GM21737 (cell line): ENCODE data around the gene CIAPIN1.

ENCODE experiments used
- ATAC-seq: cut with Tn5 transposase; IDR thresholded peaks from one replicate; pipeline ENCODE4 v1.9.1; 2021; ENCODE audit warnings: mild to moderate bottlenecking, moderate library complexity; ENCODE audit not compliant: unreplicated experiment

CIAPIN1 gene

DNA sequence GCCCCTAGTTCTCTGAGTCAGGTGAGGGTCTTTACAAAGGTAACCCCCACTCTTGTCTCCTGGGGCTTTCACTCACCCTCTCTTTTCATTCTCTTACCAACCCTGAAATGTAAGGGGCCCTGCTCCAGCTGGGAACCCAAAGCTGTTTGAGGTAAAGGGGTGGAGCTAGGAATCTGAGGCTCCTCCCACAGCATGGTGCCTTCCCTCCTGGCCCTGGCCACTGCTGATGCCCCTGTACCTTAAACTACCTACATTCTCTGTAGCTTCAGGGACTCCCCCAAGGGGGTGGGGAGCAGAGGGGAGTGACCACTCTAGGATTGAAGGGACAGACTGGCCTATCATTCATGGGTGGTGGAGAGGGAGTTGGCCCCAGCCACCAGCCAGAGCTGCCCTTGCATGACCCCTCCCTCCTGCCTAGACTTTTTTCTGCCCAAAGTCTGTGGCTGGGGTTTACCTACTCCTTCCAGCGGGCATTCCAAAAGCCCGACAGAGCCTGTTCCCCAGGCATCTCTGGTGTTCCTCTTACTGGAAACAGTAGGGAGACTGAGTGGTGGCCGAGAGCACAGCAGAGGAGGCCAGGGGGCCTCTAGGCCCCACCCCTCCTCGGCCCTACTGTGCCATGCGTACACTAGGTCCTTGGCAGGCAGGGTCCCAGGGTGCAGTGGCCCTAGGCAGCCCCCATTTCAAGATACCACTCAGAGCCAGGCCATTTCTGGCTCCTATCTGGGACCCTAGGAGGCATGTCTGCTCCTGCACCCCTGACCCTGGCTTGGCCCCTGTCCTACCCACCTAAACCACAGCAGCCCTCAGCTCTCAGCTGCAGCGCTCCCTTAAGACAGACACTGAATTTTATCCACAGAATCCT lies 29.6 kb upstream of the CIAPIN1 start:
- no peak for ATAC-seq

DNA sequence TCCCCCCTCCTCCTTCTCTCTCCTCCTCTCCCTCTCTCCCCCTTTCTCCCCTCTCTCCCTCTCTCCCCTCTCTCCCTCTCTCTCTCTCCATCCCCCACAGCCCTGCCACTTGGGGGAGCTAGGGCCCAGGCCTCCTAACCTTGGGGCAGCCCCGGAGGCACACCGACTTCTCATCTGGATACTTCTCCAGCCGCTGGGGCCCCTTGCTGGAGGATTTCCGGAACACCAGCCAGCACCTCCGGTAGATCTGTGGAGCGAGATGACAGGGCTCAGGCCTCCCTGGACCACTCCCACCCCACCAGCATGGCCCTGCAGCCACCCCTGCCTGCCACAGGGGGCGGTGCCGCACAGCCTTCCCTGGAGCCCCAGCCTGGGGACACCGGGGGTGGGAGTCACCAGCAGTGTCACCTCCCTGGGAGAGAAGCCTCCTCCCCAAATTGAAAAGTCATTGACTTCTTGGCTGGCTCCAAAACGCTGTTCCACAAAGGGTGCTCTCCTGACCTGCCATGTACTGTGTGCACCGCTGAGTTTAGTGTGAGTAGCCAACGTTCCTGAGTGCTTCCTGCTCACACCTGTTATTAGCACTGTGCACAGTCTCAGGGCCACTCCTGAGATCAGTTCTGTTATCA lies 28.6 kb upstream of the CIAPIN1 start:
- ATAC-seq: peak; percentile 88

DNA sequence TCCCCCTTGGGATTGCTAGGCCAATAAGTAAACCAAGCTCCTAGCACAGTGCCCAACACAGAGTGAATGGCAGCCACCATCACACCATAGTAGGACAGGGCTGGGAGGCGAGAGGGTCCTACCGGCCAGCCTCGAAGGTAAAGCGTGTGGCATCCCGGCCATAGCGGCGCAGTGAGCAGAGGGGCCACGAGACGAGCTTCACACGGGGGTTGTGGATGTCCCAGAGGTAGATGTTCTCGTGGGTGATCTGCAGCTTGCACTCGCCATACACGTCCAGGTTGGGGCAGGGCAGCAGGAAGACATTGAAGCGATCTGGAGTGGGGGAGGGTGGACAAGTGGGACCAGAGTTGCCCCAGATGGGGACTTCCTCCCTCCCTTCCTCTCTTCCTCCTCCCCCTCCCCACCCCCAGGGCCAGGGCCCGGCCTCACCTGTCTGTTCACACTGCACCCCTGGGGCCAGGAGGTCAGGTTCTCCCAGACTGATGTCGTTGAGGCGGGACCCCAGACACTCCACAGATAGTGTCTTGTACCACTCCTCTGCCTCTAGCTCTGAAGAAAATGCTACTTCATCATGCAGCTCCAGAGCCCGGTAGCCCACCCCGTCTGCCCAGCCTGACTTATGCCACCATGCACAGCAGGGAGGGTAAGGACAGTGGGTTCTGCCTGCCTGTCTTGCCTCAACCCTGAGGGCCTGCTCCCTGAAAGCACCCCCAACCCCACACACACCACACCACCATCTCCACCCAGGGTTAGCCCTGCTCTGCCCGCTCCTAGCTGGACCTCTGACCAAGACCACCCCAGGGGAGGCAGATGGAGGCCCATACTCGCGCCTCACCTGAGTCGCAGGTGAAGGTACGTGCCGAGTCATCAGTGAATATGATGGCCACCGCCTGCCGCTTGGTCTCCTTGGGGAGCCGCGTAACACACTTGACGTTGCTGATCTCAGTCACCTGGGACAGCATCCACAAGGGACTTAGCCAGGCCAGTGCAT lies 27.8 kb upstream of the CIAPIN1 start:
- no peak for ATAC-seq

DNA sequence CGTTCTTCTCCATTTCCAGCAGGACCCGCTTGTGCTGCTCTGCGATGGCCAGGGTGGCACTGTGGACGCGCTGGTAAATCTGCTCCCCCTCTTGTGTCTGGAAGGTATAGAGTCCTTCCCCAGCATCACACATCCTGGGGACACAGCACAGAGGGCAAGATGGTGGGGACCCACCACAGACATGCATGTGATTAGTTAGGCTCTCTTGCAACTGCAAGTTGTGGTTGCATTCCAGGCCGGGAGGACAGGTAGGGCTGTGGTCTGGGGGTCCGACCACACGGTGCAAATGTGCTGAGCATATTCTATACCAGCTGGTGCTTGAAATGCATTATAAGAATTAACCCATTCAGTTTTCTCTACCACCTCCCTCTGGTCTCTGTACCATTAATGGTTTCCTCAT lies 26.7 kb upstream of the CIAPIN1 start:
- ATAC-seq: no peak

DNA sequence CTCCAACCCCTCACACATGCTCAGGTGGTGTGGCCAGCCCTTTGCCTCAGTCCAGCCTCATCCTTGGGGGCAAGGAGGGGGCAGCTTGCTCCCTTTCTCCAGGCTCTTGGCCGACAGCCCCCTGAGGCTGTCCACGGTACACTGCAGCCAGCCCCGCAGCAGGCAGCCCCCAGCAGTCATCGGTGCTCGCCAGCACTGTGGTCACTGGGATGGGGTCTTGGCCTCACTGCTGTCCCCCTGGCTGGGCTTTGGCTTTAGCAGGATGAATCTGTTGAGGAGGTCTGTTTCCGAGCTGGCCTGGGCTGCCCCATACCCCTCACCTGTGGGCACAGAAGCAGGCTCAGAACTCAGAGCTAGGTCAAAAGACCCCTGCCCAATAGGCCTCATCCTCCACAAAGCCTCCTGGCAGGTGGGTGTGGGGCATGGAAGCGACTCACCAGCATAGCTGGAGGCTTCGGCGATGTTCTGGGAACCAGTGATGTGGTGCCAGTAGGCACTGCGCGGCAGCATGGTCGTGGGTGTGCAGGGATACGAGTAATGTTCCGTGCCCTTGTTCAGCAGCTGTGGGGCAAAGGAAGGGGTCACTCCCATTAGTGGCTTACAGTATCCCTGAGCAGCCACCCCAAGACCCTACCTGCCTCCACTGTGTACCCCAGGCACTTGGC lies 26.1 kb upstream of the CIAPIN1 start:
- ATAC-seq: no peak

DNA sequence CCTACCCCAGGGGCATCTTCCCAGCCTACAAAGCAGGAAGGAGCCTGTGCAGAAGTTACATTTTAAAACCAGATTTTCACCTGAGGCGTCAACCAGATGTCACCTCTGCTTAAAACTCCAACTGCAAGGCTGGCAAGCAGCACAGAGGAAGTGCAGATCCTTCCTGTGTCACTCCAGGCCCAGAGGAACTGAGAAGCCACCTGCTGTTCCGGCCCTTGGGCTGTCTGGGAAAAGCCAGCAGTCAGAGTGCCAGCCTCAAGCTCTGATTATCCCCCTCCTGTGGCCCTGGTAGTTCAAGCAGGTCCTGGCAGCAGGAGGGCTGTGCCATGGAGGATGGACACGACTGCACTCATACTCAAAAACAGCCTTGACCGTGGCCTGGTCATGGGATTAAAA lies 25.5 kb upstream of the CIAPIN1 start:
- ATAC-seq: no peak

DNA sequence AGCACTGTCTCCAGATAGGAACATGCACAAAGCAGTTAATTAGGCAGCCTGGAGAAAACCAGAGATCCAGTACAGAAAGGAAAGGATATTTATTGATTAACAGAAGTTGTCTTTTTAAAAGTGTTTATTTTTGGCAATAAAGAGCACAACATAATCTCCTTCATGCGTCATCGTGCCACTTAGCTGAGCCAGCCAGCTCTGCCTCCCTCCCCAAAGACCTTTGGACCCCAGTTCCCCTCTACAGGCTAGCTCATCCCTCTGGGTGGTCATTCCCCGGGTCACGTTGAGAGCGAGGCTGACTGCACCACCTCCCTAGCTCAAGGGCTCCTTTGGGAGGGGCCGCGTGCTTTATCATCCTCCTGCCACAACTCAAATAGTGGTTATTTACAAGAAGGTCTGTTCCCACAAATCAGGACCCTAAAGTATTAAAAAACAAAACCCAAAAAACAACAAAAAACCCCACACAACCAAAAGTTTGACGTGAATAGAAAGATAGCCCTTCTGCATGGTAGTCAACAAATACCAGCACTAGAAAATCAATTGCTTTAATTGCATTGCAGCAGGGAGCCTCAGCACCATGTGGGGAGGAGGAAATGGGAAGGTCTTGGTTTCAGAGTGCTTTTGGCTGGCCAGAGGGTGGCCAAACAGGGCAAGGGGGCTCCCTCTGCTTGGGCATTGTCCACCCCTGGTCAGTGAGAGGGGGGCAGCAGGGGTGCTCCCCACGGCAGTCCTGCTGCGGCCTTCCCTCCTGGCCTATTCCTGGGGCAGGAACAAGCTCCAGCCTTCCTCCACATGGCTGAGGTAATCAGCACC lies 24.9 kb upstream of the CIAPIN1 start:
- ATAC-seq: no peak

DNA sequence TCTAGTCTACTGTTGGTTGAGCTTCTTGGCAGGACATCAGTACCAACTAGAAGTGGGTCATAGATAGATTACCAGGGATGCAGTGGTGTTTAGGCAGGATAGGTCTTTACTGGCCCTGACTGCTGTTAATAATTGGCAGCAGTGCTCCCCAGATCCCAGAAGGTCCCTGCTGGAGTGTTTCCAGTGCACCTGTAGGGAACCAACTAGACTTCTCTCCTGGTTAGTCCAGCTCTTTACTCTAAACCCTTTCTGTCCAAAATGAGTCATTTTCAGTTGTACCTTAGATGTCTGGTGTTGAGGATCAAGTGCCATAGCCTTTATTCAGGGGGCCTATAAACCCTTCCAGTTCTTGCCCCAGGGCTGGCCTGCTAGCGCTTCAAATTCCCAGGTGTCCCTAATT lies 24.0 kb upstream of the CIAPIN1 start:
- ATAC-seq: no peak

DNA sequence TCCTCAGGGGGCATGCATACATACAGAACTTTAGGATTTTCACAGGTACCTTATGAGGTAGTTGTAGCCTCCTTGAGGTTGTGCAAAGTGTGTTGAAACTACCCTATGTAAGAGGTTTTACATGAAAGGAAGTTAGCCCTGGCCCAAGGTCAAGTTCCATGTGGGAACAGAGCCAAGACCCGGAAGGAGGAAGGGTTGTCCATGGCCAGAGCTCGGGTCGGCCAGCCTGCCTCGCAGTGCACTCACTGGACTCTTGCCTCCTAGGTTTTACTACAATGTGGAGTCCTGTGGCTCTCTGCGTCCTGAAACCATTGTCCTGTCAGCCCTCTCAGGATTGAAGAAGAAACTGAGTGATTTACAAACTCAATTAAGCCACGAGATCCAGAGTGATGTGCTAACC lies 23.5 kb upstream of the CIAPIN1 start:
- ATAC-seq: no peak

DNA sequence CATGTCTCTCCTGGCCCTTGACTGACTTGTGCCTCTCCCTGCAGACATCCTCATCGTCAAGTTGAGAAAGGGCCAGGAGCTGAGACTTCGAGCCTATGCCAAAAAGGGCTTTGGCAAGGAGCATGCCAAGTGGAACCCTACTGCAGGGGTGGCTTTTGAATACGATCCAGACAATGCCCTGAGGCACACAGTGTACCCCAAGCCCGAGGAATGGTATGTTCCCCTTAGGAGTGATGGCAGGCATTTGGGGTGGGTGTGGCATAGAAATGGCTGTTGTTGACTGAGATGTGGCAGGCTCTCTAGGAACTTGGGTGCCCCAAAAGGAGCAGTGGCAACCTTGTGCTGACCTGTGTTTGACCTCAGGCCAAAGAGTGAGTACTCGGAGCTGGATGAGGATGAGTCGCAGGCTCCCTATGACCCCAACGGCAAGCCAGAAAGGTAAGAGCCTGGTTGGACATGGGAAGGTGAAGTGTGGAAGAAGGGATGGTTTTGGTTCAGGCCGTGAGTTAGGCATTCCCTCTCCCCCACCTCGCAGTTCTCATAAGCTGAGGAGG lies 22.8 kb upstream of the CIAPIN1 start:
- no peak for ATAC-seq

DNA sequence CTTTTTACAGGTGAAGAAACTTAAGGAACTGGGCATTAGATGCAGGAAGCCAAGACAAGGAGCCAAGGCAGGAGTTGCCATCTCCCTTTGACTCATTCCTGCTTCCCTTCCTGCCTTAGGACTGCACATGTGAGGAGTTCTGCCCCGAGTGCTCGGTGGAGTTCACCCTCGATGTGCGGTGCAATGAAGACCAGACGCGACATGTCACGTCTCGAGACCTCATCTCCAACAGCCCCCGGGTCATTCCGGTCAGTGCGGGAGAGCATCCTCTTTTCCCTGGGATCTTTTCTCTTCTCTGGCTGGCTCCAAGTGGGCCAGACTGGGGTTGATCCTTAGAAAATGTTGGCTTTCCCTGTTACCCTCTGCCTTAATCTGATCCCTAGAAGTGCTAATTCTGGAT lies 21.9 kb upstream of the CIAPIN1 start:
- no peak for ATAC-seq

DNA sequence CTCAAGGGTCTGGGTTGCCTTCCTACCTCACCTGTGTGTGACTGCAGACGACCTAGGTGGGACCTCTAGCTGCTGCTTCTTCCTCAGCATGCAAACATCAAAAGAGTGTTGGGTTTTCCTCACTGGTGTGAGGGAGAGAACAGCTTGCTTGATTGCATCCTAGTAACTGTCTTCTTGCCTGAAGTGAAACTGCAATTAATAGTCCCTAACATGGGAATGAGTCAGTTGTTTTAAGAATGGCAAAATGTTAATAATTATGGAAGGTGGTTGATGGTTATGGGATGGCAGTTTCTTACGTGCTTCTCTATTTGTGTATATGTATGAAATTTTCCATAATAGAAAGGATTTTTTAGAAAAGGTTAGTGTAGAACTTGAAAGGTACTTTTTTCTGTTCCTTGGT lies 21.2 kb upstream of the CIAPIN1 start:
- no peak for ATAC-seq

DNA sequence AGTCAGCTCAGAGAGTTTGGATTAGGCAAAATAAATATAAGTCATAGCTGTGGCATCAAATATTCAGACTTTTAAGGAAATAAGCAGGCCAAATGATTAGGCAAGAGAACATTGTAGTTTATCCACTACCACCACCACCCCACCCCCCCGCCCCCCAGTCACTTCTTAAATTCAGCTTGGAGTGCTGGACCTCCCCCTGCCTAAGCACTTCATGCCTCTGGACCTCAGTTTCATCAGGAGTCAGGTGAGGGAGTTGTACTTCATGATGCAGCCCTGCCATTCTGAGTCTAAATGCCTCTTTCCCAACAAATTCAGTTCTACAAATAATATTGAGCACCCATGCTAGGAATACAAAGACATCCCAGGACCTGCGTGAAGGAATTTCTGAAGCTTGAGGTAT lies 17.3 kb upstream of the CIAPIN1 start:
- ATAC-seq: no peak

DNA sequence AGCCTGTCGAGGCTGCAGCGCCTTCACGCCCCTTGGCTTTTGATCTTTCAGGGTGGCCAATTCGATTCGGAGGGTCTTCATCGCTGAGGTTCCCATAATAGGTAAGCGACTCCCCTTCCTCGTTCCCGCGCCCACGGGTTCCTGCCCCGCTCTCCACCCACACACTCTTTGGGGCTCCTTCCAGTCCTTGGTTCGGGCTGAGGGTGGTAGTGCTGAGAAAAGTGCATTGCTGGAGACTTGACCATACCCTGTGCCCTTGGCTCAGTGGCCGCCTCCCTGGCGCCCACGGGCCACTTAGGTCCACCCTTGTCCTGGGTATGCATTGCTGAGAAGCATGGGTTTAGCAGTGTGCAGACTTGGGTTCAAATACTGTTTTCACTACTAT lies 15.8 kb upstream of the CIAPIN1 start:
- ATAC-seq: no peak

DNA sequence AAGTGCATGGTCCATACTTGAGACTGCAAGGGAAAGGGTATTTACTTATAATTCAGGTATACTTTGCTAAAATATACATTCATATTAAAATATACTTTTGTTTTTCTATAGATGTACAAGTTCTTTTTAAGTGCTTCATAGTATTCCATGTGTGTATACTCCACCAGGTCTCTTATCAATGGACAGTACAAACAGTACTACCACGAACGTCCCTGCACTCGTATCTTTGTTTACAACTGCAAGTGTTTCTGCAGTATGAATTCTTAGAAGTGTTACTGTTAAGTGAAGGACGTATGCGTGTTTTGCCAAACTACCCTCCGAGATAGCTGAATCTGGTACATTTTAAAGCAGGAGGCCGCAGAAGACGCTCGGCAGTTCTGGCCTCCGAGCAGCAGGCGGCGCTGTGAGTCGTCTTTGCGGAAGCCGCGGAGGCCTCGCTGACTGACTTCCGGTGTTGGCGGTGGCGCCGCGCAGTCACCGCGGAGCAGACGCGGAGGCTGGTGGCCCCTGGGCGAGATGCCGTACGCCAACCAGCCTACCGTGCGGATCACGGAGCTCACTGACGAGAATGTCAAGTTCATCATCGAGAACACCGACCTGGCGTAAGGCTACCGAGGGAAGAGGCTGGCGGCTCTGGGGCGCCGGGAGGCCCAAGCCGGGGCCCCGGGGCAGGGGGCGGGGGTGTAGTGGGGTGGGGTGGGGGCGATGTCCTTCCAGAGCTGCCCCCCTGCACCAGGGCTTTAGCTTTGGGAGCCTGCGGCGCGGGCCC lies 15.2 kb upstream of the CIAPIN1 start, which contains the start of gene POLR2C:
Gene POLR2C (plus strand): TSS at position 471 of the 769 bp plus-strand sequence. CDS start 46 bp downstream, at position 517.
- peak; percentile 88 for ATAC-seq

DNA sequence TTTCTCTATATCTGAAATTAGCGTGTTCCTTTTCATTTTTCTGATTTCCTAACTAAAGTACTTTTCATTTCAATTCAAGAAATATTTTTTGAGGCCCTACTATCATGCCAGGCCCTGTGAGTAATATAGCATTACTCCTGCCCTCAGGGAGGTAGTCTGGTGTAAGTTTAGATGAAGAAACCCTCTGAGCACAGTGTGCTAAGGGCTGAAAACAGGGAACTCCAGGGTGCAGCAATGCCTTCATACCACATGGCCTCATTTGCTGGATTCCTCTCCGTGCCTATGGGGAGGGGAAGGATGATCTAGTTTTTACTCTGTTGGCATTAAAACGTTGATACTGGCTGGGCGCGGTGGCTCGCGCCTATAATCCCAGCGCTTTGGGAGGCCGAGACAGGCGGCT lies 4.8 kb upstream of the CIAPIN1 start:
- ATAC-seq: no peak

DNA sequence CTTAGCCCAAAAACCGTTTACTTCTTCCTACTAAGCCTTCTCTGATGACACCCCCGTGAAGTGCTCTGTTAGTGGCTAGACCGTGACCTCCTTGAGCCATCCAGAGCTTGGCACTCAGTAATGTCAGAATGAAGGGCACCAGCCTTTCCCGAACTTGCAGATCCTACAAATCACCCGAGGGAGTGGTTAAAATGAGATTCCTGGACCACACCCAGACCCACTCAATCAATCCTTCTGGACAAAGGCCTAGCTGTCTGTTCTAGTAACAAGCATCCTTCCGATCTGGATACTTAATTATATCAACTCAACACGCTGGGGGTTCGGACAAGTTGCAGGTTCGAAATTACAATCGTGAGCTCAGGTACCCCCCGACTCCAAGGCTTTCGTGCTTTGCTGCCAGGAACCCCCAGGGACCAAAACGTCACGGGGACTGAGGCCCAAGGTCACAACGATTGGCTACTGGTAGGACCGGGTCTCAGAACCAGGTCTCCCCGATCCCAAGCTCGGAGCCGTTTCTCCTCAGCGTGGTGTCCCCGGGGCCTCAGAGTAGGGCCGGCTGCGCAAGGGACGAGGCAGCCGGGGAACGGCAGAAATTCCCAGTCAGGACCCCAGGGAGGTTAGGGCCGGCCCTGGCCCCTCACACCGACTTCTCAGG lies 527 bp downstream of the CIAPIN1 start:
- ATAC-seq: peak; percentile 18

DNA sequence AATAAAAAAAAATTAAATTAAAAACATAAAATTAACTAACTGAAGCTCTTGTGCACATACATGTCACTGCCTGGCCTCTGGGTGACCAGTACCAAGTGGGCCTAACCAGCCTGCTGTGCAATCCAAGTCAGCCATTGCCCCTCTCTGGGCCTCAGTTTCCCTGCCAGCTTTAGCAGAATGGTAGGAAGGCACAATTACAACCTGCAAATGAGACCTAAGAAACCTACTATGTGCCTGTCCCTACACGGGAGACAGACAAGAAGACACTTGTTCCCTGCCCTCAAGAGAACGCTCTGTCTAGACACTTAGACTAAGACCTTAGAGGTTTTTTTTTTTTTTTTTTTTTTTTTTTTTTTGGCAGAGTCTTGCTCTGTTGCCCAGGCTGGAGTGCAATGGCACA lies 1.7 kb downstream of the CIAPIN1 start:
- ATAC-seq: no peak
